Activated effector memory CD4-positive, alpha-beta T cell treated with anti-CD3 and anti-CD28 coated beads, Interleukin-2, amount 50 U/mL, for 16 hours (primary cell): ENCODE data around the gene PHC2.

Source experiments
- DNase-seq: peaks from one replicate; pipeline ENCODE4 v3.0.0-alpha.2; 2020

PHC2 gene

GRCh38 chr1:33384040-33384812, 46.7 kb downstream of the PHC2 start:
- no peak for DNase-seq

DNA sequence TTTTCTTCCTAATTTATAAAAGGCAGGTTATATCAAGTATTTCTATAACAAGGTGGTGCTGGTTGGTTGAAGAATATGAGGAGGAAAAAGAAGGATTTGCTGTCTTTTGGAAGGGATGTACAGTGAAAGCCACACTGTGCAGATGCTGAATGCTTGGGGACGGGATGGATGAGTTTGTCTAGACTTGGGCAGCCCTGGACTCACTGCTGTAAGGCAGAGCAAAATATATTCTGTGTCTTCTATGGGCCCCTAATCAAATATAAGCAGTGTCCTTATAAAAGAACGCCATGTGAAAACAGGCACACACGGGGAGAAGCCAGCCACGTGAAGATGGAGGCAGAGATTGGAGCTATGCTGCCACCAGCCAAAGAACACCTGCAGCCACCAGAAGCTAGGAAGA, 47.4 kb downstream of the PHC2 start:
- no peak for DNase-seq

DNA sequence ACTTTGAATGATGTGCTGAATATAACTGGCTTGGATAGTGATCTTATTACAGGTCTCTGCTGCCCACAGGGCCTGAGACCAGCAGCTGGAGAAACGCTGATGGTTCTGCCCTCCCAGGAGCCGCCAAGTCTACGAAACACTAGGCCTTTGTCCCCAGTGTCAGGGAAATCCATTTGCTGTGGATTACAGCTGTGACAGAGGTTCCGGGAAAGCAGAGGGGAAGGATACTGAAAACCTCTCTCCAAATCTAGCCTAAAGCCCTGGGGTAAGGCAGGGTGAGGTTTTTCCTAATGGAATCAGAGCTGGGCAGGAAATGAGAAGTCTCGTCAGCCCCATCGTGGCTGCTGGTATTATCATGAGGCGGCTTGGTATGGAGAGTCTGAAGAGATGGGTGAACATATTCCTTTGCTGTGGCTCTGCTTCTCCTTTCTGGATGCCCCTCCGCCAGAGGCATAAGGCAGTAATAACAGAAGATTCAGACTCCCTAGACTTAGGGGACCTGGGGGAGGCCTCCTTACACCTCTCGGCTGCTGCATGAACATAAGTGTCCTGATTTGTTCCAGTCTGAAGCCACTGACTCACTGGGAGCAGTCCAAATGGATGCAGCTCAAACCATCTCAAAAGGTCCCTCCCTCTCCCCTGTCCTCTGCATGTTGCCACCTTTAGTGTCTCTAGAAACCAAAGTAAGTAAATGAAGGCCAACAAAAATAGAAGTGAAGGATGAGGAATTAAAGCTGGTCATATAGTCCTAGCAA, 48.1 kb downstream of the PHC2 start:
- no peak for DNase-seq

- DNase-seq = no peak
Observed at GRCh38 chr1:33381977-33382376, 48.9 kb downstream of the PHC2 start.

DNA sequence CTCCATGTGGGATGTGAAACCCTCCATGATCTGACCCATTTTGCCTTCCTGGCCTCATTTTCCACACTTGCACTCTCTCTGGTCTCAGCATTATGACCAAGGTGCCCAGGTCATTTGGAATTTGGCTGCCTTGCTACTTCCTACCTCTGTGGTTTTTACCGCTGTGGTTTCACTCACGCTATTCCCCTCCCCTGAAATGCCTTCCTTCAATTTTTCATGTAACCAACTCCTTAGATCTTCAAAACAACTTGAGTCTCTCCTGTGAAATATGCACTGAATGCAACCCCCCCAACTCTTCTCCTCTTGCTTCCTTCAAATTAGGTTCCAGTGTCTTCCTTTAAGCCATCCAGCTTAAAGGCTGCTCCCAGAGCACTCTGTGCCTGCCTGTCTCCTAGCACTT, 50.1 kb downstream of the PHC2 start:
- no peak for DNase-seq

GRCh38 chr1:33379631-33380354, 51.1 kb downstream of the PHC2 start:
- no peak for DNase-seq

- no peak for DNase-seq
Observed at GRCh38 chr1:33378976-33379375, 51.9 kb downstream of the PHC2 start.

GRCh38 chr1:33378524-33378923, 52.4 kb downstream of the PHC2 start:
- DNase-seq = no peak

GRCh38 chr1:33377756-33378155, 53.1 kb downstream of the PHC2 start:
- no peak for DNase-seq

DNA sequence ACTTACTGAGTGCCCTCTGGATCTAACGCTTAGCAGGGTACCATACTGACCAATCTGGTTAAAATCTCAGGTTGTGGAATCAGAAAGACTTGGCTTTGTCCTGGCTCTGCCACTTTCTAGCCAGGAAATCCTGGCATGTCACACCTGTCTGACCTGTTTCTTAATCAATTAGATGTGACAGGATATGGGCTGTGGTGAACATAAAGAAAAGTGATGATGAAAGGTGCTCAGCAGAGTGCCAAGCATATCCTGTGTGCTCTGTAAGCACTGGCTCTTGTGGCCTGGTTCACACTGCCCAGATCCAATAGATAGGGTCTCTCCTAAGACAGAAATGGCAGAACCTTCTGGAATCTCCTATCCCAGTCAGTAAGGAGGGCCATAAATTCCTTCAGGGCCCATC, 53.9 kb downstream of the PHC2 start:
- no peak for DNase-seq

GRCh38 chr1:33375316-33375715, 55.6 kb downstream of the PHC2 start:
- no peak for DNase-seq

GRCh38 chr1:33374336-33375105, 56.4 kb downstream of the PHC2 start:
- DNase-seq = no peak

- no peak for DNase-seq
Observed at GRCh38 chr1:33373606-33374005, 57.3 kb downstream of the PHC2 start.

DNA sequence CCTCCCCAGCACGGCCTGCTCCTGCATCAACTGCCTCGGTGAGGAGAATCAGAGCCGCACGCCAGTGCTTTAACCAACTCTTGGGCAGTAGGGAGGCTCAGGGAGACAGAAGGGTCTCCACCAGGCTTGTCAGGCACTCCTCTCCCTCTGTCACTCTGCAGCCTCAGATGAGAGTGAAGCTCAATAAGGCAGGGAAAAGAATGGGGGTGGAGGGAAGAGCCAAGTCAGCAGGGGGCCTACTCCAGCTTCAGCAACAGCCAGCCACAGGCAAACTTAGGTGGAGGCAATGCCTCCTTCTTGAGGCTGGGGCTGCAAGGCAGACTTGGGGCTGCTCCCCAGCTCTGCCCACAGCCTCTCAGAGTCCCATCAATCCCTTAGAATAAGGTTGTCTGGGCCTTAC, 58.2 kb downstream of the PHC2 start:
- no peak for DNase-seq

DNA sequence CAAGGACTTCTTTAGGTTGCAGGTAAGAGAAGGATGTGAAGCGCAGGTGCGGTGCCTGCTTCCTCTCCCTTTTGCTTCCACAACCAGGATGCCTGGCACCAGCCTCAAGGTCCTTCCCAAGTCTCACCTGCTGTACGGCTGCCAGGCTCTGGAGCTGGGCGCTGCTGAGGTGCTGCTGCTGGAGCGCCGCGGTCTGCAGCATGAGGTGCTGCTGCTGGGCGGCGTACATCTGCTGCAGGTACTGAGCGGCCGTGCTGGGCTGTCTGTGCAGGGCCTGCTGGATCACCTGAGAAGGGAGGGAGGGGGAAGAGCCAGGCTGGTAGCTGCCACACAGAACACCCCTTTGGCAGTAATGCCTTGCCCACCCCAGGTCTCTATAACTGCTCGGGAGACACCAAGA, 58.7 kb downstream of the PHC2 start:
- DNase-seq = no peak

DNA sequence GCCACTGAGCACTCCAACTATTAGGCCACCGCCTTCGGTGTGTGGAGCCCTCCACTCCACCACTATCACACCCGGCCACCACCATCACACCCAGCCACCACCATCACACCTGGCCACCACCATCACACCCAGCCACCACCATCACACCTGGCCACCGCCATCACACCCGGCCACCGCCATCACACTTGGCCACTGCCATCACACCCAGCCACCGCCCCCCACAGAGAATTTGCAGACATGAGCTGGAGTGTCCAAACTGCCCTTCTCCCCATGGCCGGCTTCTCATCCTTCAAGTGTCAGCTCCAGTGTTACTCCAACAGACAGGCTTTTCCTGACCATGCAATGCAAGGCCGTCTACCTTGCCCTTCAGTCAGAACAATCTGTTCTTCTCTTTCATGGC, 59.6 kb downstream of the PHC2 start:
- DNase-seq = no peak

DNA sequence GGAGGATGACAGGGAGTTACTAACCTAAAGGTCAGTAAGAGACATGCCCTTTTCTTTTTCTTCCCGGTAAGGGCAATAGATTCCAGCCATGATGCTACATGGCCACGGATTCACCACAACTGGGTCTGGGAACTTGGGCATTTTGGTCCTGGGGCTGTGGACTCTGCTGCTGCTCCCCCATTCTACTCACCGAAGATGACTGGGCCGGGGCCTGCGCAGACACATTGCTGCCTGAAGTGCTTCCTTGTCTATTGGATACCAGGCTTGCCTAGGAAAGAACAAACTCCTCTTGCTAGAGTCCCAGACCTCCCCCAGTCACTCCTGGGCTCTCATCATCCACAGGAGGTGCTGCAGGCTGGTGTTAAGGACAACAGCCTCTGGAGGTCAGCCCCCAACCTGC, 60.1 kb downstream of the PHC2 start:
- no peak for DNase-seq

GRCh38 chr1:33370301-33370700, 60.6 kb downstream of the PHC2 start:
- DNase-seq = no peak

DNA sequence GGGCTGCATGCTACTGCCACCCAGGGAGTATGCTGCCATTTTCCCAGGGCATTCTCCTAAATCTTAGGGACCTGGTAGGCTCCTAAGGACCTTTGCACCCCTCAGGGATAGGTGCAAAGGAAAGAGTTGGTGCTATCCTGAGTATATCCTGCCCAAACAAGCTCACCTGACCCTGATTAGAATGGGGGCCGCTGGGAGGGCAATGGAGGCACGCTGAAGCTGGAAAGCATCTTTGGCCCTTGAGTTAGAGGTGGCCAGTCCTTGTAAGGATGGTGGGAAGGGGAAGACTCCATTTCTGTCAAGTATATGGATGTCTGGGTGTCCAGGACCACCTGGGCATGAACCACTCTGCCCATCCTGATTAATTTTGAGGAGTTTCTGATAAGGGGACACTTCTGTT, 61.1 kb downstream of the PHC2 start:
- no peak for DNase-seq

- no peak for DNase-seq
Observed at GRCh38 chr1:33369081-33369480, 61.8 kb downstream of the PHC2 start.

GRCh38 chr1:33368431-33368830, 62.5 kb downstream of the PHC2 start:
- DNase-seq = no peak

DNA sequence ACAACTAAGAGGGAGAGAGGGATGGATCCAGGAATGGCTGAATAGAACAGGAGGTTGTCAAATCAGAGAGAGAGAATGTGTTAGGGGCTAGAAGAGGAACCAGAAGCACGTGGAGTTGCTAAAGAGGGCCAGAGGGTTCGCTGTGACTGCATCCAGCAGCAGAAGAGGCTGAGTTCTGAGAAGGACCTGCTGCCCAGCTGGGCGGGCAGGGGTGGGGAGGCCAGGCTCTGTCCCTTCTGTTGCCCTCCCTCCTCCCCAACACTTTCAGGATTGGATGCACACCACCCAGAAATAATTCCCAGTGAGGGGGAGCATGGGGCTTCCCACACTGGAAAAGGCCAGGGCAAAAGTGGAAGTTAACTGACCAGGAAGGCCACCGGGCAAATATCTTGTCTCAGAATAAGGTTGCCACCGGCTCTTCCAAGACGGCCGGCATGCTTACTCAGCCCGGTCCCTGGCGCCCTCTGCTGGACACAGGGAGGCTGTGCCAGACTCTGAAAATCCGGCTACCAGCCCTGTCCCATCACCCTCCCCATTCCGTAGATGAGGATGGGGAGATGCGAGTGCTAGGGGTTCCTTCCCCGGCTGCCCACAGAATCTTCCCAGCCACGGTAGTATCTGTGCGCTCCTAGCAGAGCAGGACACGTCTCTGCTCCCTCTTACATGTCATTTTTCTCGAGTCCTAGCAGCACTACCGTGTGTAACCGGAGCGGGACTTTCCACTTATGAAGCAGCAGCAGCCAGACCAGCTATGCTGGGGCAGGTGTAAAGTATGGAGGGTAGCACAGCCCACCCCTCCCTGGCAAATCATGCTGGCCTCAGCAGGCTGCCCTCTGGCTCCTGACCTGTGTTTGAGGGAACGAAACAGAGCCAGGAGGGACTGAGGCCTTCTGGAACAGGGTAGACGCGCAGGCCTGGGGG, 63.1 kb downstream of the PHC2 start:
- peak; percentile 94 for DNase-seq
